Heart left ventricle (tissue), 16 donors: ENCODE measurements around the gene NWD2. TPM values are rescaled to one million over a fixed set of nuclear protein-coding genes. Genes with fewer than 3 reads are reported as not detected.

Source experiments
- ATAC-seq, 4 donors: fragments of 200-7000 bp; cut with Tn5 transposase; one replicate each; pipeline ENCODE4 v1.9.1; 2020 to 2022; ENCODE audit warnings: moderate library complexity in 4 of 4, mild to moderate bottlenecking in 3 of 4, moderate number of reproducible peaks in 1 of 4
- DNase-seq, 5 donors: peaks; one replicate each; pipeline ENCODE4 v3.0.0-alpha.2; 2020
- H3K27ac ChIP-seq, 12 donors: fragments of 200-600 bp; sonication (generic) in 4 of 12; one replicate each; pipeline versions ENCODE4 v1.5.0 to v1.8.0; 2016 to 2022; ENCODE audit warnings: mild to moderate bottlenecking in 2 of 12
- H3K27me3 ChIP-seq, 9 donors: fragments of 200-600 bp; sonication (generic) in 2 of 9; one replicate each; pipeline versions ENCODE4 v1.5.1 to v1.8.0; 2016 to 2022; ENCODE audit warnings: mild to moderate bottlenecking in 3 of 9
- H3K36me3 ChIP-seq, 9 donors: fragments of 200-600 bp; sonication (generic) in 2 of 9; one replicate each; pipeline versions ENCODE4 v1.5.0 to v1.8.0; 2018 to 2022; ENCODE audit warnings: mild to moderate bottlenecking in 2 of 9
- H3K4me1 ChIP-seq, 12 donors: fragments of 200-600 bp; sonication (generic) in 4 of 12; one replicate each; pipeline versions ENCODE4 v1.5.0 to v1.8.0; 2016 to 2022; ENCODE audit warnings: mild to moderate bottlenecking in 3 of 12
- H3K4me3 ChIP-seq, 12 donors: fragments of 200-600 bp; sonication (generic) in 4 of 12; one replicate each; pipeline versions ENCODE4 v1.5.0 to v1.8.0; 2017 to 2022; ENCODE audit warnings: mild to moderate bottlenecking in 9 of 12, moderate library complexity in 4 of 12
- H3K9me3 ChIP-seq, 12 donors: fragments of 200-600 bp; sonication (generic) in 4 of 12; one replicate each; pipeline versions ENCODE4 v1.5.0 to v1.8.0; 2016 to 2022; ENCODE audit warnings: mild to moderate bottlenecking in 1 of 12
- POLR2A ChIP-seq, 2 donors: fragments of 450-650 bp; IDR thresholded peaks; one replicate each; pipeline ENCODE4 v1.6.1; 2017; ENCODE audit warnings: antibody characterized with exemption in 2 of 2, mild to moderate bottlenecking in 2 of 2, moderate library complexity in 2 of 2
- WGBS, 4 donors: extraction: QIAGEN DNeasy Blood & Tissue Kit in 2 of 4; methylation state at CpG; one replicate each; pipeline versions ENCODE4 v1.1.5 to v1.1.7; 2013 to 2018; 5-methylcytosine and 5-hydroxymethylcytosine counted together
- intact Hi-C, 10 donors: fragments of 100-400 bp; cut with DNase I; formaldehyde crosslinking; loops; one replicate each; pipeline versions ENCODE4 v1.11.1 to v1.14.2; 2022
- polyA plus RNA-seq, 2 donors: library from polyadenylated mRNA; stranded (reverse); fragments of 200-250 nt; gene quantifications; one replicate each; pipeline ENCODE4 v1.2.3, GENCODE V29; 2013
- total RNA-seq, 9 donors: library from RNA; depleted of rRNA in 2 of 9; stranded (reverse); fragments of >200 nt in 2 of 9; fragmentation: NEBNext Ultra II Directional in 3 of 9; extraction: Animal tissue kit (Norgen Biotek cat#: 25700) in 3 of 9; gene quantifications; one replicate each; pipeline versions ENCODE4 v1.1.0 to v1.2.4, GENCODE V29; 2016 to 2023
- TF ChIP-seq, protein P1 (sequence below), 12 donors: fragments of 200-600 bp; sonication (generic) in 4 of 12; IDR thresholded peaks; one replicate each; pipeline versions ENCODE4 v1.5.0 to v1.8.0; 2018 to 2022; ENCODE audit warnings: antibody characterized with exemption in 12 of 12, mild to moderate bottlenecking in 5 of 12
- donor health status: ischemic (EF 13 %, LVEDD 7.1; RV severe dilation, severe dysfunction).
- donor health status: healthy with polysubstance abuse.
- donor health status: DM: no; HTN: yes; CAD: no.
- donor health status: DM: no; HTN: no; CAD: no.
- donor health status: ischemic (EF 25% LVEDD 6.9; RV normal size, moderate dysfunction).
- donor health status: ischemic (EF 25% LVEDD 5.7; RV mildly dilated, moderate dysfunction).
- donor health status: healthy.
- donor health status: DM: yes; HTN: yes; CAD: no.
- donor health status: ischemic (EF 35%, LVEDD 5.7; RV mildly dilated, moderate dysfunction).
- donor health status: nonischemic (EF 11% LVEDD 7.7; RV severe dilation, severe dysfunction).
- donor health status: DM: yes; HTN: yes; CAD: no.
- donor health status: PGD.
- donor health status: ischemic (EF 29% LVEDD 5.4; RV normal size, mild dysfunction).
- donor health status: nonischemic (EF 23%, LVEDD 6.1; RV moderate dilation, normal function).

Gene NWD2
- total and polyA plus RNA-seq, 11 donors, result under 0.01 to 0.16 (median 0.05) TPM; not detected in 5

DNA sequence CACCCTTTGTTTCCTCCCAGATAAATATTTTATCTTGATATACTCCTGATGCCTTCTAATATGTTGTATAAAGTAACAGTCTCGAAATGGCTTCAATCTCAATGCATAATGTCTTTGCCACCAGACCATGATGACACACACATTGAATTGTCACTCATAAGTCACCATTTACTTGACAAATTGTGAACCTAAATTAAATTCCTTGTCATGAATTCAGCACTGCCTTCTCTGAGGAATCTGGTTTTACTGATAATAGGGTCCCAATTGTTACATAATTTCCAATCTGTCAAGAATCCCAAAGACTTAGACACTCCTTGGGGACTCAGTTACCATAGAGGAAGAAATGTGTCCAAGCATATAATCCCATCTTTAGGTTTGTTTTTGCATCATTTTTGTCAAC, 82.3 kb downstream of the NWD2 start:
- Histone ChIP-seq H3K36me3 (no peaks in the 10 kb centered on the region), H3K27ac (no peak overlapping the region), H3K27me3 (no peaks in the 10 kb centered on the region), H3K4me1 (no peaks in the 10 kb centered on the region), H3K4me3 (no peak overlapping the region), H3K9me3 (peaks cover 0 to 2% (median 0%) of the 10 kb centered on the region in 12 donors)
- WGBS, 4 donors, result 45 to 52% (median 46%) methylated on average over 1 of the region's 1 CpG
- DNase-seq, result no peak
- no peak for ATAC-seq
- TF ChIP-seq, protein P1, sequence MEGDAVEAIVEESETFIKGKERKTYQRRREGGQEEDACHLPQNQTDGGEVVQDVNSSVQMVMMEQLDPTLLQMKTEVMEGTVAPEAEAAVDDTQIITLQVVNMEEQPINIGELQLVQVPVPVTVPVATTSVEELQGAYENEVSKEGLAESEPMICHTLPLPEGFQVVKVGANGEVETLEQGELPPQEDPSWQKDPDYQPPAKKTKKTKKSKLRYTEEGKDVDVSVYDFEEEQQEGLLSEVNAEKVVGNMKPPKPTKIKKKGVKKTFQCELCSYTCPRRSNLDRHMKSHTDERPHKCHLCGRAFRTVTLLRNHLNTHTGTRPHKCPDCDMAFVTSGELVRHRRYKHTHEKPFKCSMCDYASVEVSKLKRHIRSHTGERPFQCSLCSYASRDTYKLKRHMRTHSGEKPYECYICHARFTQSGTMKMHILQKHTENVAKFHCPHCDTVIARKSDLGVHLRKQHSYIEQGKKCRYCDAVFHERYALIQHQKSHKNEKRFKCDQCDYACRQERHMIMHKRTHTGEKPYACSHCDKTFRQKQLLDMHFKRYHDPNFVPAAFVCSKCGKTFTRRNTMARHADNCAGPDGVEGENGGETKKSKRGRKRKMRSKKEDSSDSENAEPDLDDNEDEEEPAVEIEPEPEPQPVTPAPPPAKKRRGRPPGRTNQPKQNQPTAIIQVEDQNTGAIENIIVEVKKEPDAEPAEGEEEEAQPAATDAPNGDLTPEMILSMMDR (IDR thresholded peaks at IDR 0.05), result no peak
- no peak for TF ChIP-seq POLR2A (IDR thresholded peaks at IDR 0.05)
- intact Hi-C loops, result no loop called here

GRCh38 chr4:37338972-37339371, 94.4 kb downstream of the NWD2 start:
- Histone ChIP-seq H3K27ac (no peak overlapping the region), H3K27me3 (no peaks in the 10 kb centered on the region), H3K9me3 (no peaks in the 10 kb centered on the region), H3K4me1 (no peaks in the 10 kb centered on the region), H3K4me3 (no peak overlapping the region), H3K36me3 (no peaks in the 10 kb centered on the region)
- ATAC-seq (no peak), DNase-seq (no peak)
- TF ChIP-seq, protein P1 (IDR thresholded peaks at IDR 0.05), result no peak
- no peak for TF ChIP-seq POLR2A (IDR thresholded peaks at IDR 0.05)
- intact Hi-C loops, result no loop called here

DNA sequence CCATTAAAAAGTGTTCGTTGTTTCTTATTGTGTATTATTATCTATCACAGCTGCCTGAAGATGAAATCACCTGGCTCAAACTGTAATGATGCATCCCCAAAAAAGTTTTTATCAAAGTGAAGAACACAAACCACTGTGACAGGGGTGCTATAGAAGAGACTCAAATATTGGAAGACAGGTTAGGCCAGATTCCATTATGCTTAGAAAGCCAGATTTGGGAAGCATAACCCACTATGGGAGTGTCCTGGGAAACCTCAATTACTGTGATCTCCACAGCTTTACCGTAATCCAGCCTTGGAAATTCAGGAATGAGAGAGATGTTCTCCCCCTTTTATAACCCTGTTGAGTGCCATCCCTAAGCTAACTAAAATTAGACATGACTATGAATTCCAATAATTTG, 114.2 kb downstream of the NWD2 start:
- H3K4me1 ChIP-seq, result no peaks in the 10 kb centered on the region
- no peaks in the 10 kb centered on the region for H3K9me3 ChIP-seq
- intact Hi-C loops, result no loop called here
- WGBS, 4 donors, result 85 to 94% (median 92%) methylated on average over 2 of the region's 2 CpGs
- no peak for TF ChIP-seq POLR2A (IDR thresholded peaks at IDR 0.05)
- TF ChIP-seq, protein P1 (IDR thresholded peaks at IDR 0.05), result no peak
- H3K27ac ChIP-seq, result no peak overlapping the region
- H3K4me3 ChIP-seq, result no peak overlapping the region
- peaks cover 0 to 4% (median 0%) of the 10 kb centered on the region in 9 donors for H3K27me3 ChIP-seq
- no peak for DNase-seq
- no peaks in the 10 kb centered on the region for H3K36me3 ChIP-seq
- ATAC-seq, result no peak

DNA sequence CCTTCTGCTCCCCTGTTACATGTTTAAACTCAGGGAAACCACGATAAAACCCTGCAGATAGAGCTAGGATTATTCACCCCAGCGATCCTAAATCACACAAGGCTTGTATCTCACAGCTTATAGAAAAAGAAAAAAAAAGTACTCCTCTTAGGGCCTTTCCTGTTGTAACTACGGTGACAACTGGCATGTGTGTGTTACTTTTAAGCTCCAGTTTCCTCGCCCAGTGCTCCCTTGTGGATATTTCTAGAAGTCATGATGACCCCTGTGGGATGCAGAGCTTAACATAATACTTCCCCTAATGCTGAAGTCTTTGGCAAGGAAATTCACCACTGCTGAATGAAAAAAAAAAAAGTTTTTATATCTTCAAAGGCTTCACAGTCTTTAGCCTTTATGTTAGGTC, 114.7 kb downstream of the NWD2 start:
- TF ChIP-seq, protein P1 (IDR thresholded peaks at IDR 0.05), result no peak
- TF ChIP-seq POLR2A (IDR thresholded peaks at IDR 0.05), result no peak
- Histone ChIP-seq H3K9me3 (no peaks in the 10 kb centered on the region), H3K27me3 (peaks cover 0 to 4% (median 0%) of the 10 kb centered on the region in 9 donors), H3K4me1 (no peaks in the 10 kb centered on the region), H3K4me3 (no peak overlapping the region), H3K27ac (no peak overlapping the region), H3K36me3 (no peaks in the 10 kb centered on the region)
- no peak for DNase-seq
- intact Hi-C loops, result no loop called here
- no peak for ATAC-seq
- 38 to 51% (median 45%) methylated on average over 4 of the region's 4 CpGs for WGBS, 4 donors
